ENCODE data around the gene RAB3IL1. TPM values are rescaled to one million over a fixed set of nuclear protein-coding genes. Genes with fewer than 3 reads are reported as not detected.
A peak's percentile ranks its signal among the peaks of the same experiment; 100 is the strongest.

RAB3IL1 gene
- total RNA-seq, 3 donors from 2014 or later: 11.7 to 27.9 (median 22.6) TPM

GRCh38 chr11:61900251-61900650, 17.1 kb downstream of the RAB3IL1 start:
- intact Hi-C loops (cut with DNase I; ENCODE audit: low total_unique reads): loop anchor here (10.0 kb wide), 1 partner anchor 175 kb away; no protein-coding TSS in a partner anchor
- Histone ChIP-seq H3K4me3 (no peak overlapping the region), H3K4me1 (peaks cover 0 to 4% of the 10 kb centered on the region in 2 donors), H3K9me3 (no peaks in the 10 kb centered on the region), H3K27ac (peak overlapping the region; percentile 50 to 88), H3K27me3 (no peaks in the 10 kb centered on the region), H3K36me3 (no peaks in the 10 kb centered on the region)
- DNase-seq (ENCODE audit: low spot score in 2 of 2): no peak
- TF ChIP-seq POLR2AphosphoS5 (IDR thresholded peaks at IDR 0.05) (no peak), CTCF (IDR thresholded peaks at IDR 0.05) (no peak), POLR2A (IDR thresholded peaks at IDR 0.05) (no peak)

GRCh38 chr11:61899146-61899841, 18.1 kb downstream of the RAB3IL1 start:
- H3K27me3 ChIP-seq: no peaks in the 10 kb centered on the region
- no peaks in the 10 kb centered on the region for H3K9me3 ChIP-seq
- peaks cover 0 to 4% of the 10 kb centered on the region in 2 donors for H3K4me1 ChIP-seq
- peak; percentile 62 to 84 for DNase-seq (ENCODE audit: low spot score in 2 of 2)
- no peak overlapping the region for H3K4me3 ChIP-seq
- intact Hi-C loops (cut with DNase I; ENCODE audit: low total_unique reads): loop anchor here (2.0 kb wide), 1 partner anchor 50 kb away; no protein-coding TSS in a partner anchor
- peak overlapping the region; percentile 73 to 88 for H3K27ac ChIP-seq
- no peaks in the 10 kb centered on the region for H3K36me3 ChIP-seq
- TF ChIP-seq CTCF (IDR thresholded peaks at IDR 0.05) (peak; percentile 99 to 100 (median 99)), POLR2AphosphoS5 (IDR thresholded peaks at IDR 0.05) (peak; percentile 53 to 72 (median 72)), POLR2A (IDR thresholded peaks at IDR 0.05) (no peak)

- H3K27me3 ChIP-seq: no peaks in the 10 kb centered on the region
- H3K36me3 ChIP-seq: no peaks in the 10 kb centered on the region
- no peak overlapping the region for H3K4me3 ChIP-seq
- H3K27ac ChIP-seq: peak overlapping the region; percentile 73 to 88
- peaks cover 0 to 4% of the 10 kb centered on the region in 2 donors for H3K4me1 ChIP-seq
- DNase-seq (ENCODE audit: low spot score in 2 of 2): no peak
- intact Hi-C loops (cut with DNase I; ENCODE audit: low total_unique reads): loop anchor here (2.0 kb wide), 1 partner anchor 51 kb away; no protein-coding TSS in a partner anchor
- TF ChIP-seq POLR2A (IDR thresholded peaks at IDR 0.05) (no peak), POLR2AphosphoS5 (IDR thresholded peaks at IDR 0.05) (no peak), CTCF (IDR thresholded peaks at IDR 0.05) (no peak)
- no peaks in the 10 kb centered on the region for H3K9me3 ChIP-seq
Observed at GRCh38 chr11:61898247-61898582, 19.2 kb downstream of the RAB3IL1 start.

- no peaks in the 10 kb centered on the region for H3K36me3 ChIP-seq
- TF ChIP-seq POLR2AphosphoS5 (IDR thresholded peaks at IDR 0.05): no peak
- TF ChIP-seq POLR2A (IDR thresholded peaks at IDR 0.05): no peak
- peak; percentile 78 to 84 (median 83) for TF ChIP-seq CTCF (IDR thresholded peaks at IDR 0.05)
- H3K27ac ChIP-seq: peak overlapping the region; percentile 73 to 88
- H3K4me3 ChIP-seq: no peak overlapping the region
- H3K27me3 ChIP-seq: no peaks in the 10 kb centered on the region
- DNase-seq (ENCODE audit: low spot score in 2 of 2): peak; percentile 56 to 80
- intact Hi-C loops (cut with DNase I; ENCODE audit: low total_unique reads): loop anchor here (2.0 kb wide), 1 partner anchor 51 kb away; no protein-coding TSS in a partner anchor
- no peaks in the 10 kb centered on the region for H3K9me3 ChIP-seq
- peaks cover 0 to 4% of the 10 kb centered on the region in 2 donors for H3K4me1 ChIP-seq
Observed at GRCh38 chr11:61897387-61898246, 19.7 kb downstream of the RAB3IL1 start.

All from breast epithelium (tissue), 4 donors.